B cell (primary cell): ENCODE data around the gene MARCHF3. TPM values are rescaled to one million over a fixed set of nuclear protein-coding genes. Genes with fewer than 3 reads are reported as not detected.

Experiments used
- ATAC-seq: fragments of 200-7000 bp; cut with Tn5 transposase; one replicate; pipeline ENCODE4 v1.10.0; 2021; ENCODE audit warnings: low read depth, mild to moderate bottlenecking, moderate number of reproducible peaks, moderate library complexity
- CTCF ChIA-PET: fragments of 350-600 bp; sonication (Branson Sonifier 250); formaldehyde crosslinking; loops from one replicate; lab custom pipeline; 2021; ENCODE audit warnings: antibody characterized with exemption, inconsistent platforms; lab: Charles Lee
- POLR2A ChIA-PET: fragments of 350-600 bp; sonication (Branson Sonifier 250); formaldehyde crosslinking; loops from one replicate; lab custom pipeline; 2021; ENCODE audit warnings: antibody characterized with exemption; lab: Charles Lee
- DNase-seq: peaks from one replicate; pipeline ENCODE4 v3.0.0; 2013
- H2AFZ ChIP-seq: 2 replicates; pipeline ENCODE4 v1.6.1; 2012; ENCODE audit warnings: mild to moderate bottlenecking, low read depth, low read length; ENCODE audit not compliant: insufficient read depth, poor library complexity, severe bottlenecking
- H3K27ac ChIP-seq, 2 donors: 1 replicate in 1 of 2; 2 replicates in 1 of 2; pipeline ENCODE4 v1.5.1; 2012 to 2013; ENCODE audit warnings: low read length in 2 of 2, mild to moderate bottlenecking in 2 of 2, moderate library complexity in 1 of 2
- H3K27me3 ChIP-seq, 4 experiments: fragments of 200-600 bp in 1 of 4; sonication (generic) in 1 of 4; replicated peaks in 1 of 4; 1 replicate in 2 of 4; 2 replicates in 2 of 4; pipeline versions ENCODE4 v1.6.1 to v1.7.0; 2013 to 2016; ENCODE audit warnings: low read length in 3 of 4, mild to moderate bottlenecking in 2 of 4, mixed read lengths in 1 of 4, moderate library complexity in 1 of 4; ENCODE audit not compliant: insufficient read depth in 4 of 4, control insufficient read depth in 3 of 4; ENCODE audit errors: control extremely low read depth in 1 of 4
- H3K36me3 ChIP-seq, 2 experiments: replicated peaks in 1 of 2; 1 replicate in 1 of 2; 2 replicates in 1 of 2; pipeline versions ENCODE4 v1.6.1 to v1.7.1; 2013; ENCODE audit warnings: low read length in 1 of 2; ENCODE audit not compliant: insufficient read depth in 2 of 2, control insufficient read depth in 1 of 2; ENCODE audit errors: control extremely low read depth in 1 of 2, extremely low read depth in 1 of 2
- H3K4me1 ChIP-seq, 2 donors: fragments of 200-600 bp in 1 of 2; sonication (generic) in 1 of 2; 1 replicate in 1 of 2; 2 replicates in 1 of 2; pipeline versions ENCODE4 v1.5.1 to v1.6.1; 2013 to 2017; ENCODE audit warnings: low read length in 2 of 2; ENCODE audit not compliant: control insufficient read depth in 2 of 2, insufficient read depth in 2 of 2
- H3K4me2 ChIP-seq: replicated peaks from 2 replicates; pipeline ENCODE3; 2012; ENCODE audit warnings: mild to moderate bottlenecking, low read depth, low read length; ENCODE audit not compliant: poor library complexity, severe bottlenecking
- H3K4me3 ChIP-seq, 5 experiments: fragments of 200-600 bp in 1 of 5; sonication (generic) in 1 of 5; 1 replicate in 3 of 5; 2 replicates in 2 of 5; pipeline versions ENCODE4 v1.5.1 to v1.7.0; 2011 to 2016; ENCODE audit warnings: low read length in 4 of 5, mild to moderate bottlenecking in 4 of 5, low read depth in 2 of 5, control low read depth in 1 of 5, moderate library complexity in 1 of 5; ENCODE audit not compliant: insufficient read depth in 1 of 5; ENCODE audit errors: control extremely low read depth in 1 of 5, extremely low read depth in 1 of 5
- H3K79me2 ChIP-seq: fragments of 200-600 bp; sonication (generic); one replicate; pipeline ENCODE4 v1.6.0; 2016; ENCODE audit warnings: low read length; ENCODE audit not compliant: control insufficient read depth, insufficient read depth
- H3K9ac ChIP-seq: fragments of 200-600 bp; sonication (generic); 2 replicates; pipeline ENCODE4 v1.6.1; 2017; ENCODE audit warnings: mild to moderate bottlenecking, low read length, moderate library complexity
- H3K9me3 ChIP-seq, 3 donors: one replicate each; pipeline versions ENCODE4 v1.6.1 to v1.7.1; 2013; ENCODE audit warnings: low read length in 2 of 3; ENCODE audit not compliant: control insufficient read depth in 2 of 3, insufficient read depth in 1 of 3; ENCODE audit errors: control extremely low read depth in 1 of 3
- H4K20me1 ChIP-seq: 2 replicates; pipeline ENCODE4 v1.6.0; 2012; ENCODE audit warnings: mild to moderate bottlenecking, low read length; ENCODE audit not compliant: insufficient read depth, control insufficient read depth, poor library complexity, severe bottlenecking
- H3K27ac Mint-ChIP-seq: one replicate; pipeline ENCODE4 v1.8.0; 2021; ENCODE audit warnings: mixed read lengths
- H3K27me3 Mint-ChIP-seq: one replicate; pipeline ENCODE4 v1.8.0; 2021; ENCODE audit warnings: mixed read lengths
- H3K4me1 Mint-ChIP-seq: one replicate; pipeline ENCODE4 v1.8.0; 2021; ENCODE audit warnings: mixed read lengths
- H3K4me3 Mint-ChIP-seq: one replicate; pipeline ENCODE4 v1.8.0; 2021; ENCODE audit warnings: mixed read lengths
- H3K9me3 Mint-ChIP-seq: one replicate; pipeline ENCODE4 v1.8.0; 2022; ENCODE audit warnings: mixed read lengths; ENCODE audit not compliant: insufficient read depth
- CTCF ChIP-seq: fragments of 200-600 bp; IDR thresholded peaks from one replicate; pipeline ENCODE4 v1.8.0; 2022; ENCODE audit warnings: antibody characterized with exemption, mild to moderate bottlenecking
- EZH2 ChIP-seq: IDR thresholded peaks from 2 replicates; pipeline ENCODE4 v1.6.1; 2012; ENCODE audit warnings: borderline replicate concordance, low read depth, mild to moderate bottlenecking, moderate library complexity, low read length; ENCODE audit not compliant: insufficient read depth, poor library complexity, severe bottlenecking
- WGBS: methylation state at CpG from one replicate; pipeline ENCODE4 v1.1.5; 2013; ENCODE audit warnings: missing lambda C conversion rate; ENCODE audit not compliant: insufficient coverage; 5-methylcytosine and 5-hydroxymethylcytosine counted together
- intact Hi-C: fragments of 100-400 bp; cut with micrococcal nuclease; formaldehyde crosslinking; loops from one replicate; pipeline ENCODE4 v1.10.0; 2022
- polyA plus RNA-seq: library from polyadenylated mRNA; depleted of rRNA; stranded (reverse); fragments of >200 nt; gene quantifications from 2 replicates; pipeline ENCODE4 v1.2.3, GENCODE V29; 2012
- total RNA-seq, 2 donors: library from RNA; stranded (reverse); fragments of 120-200 nt in 1 of 2; gene quantifications; 1 replicate in 1 of 2; 2 replicates in 1 of 2; pipeline versions ENCODE4 v1.2.3 to v1.2.4, GENCODE V29; 2013 to 2022

MARCHF3 gene
- total and polyA plus RNA-seq, 2 donors (not counting 1 experiment from before 2014, with no cell fraction given): 31.6 to 35.0 TPM

GRCh38 chr5:126858441-126858840, 171.9 kb downstream of the MARCHF3 start:
- no peak overlapping the region for H3K4me2 ChIP-seq
- POLR2A ChIA-PET: no interaction called here
- H3K36me3 ChIP-seq: no peaks in the 10 kb centered on the region
- no peak overlapping the region for H3K27ac ChIP-seq
- peaks cover 0 to 1% of the 10 kb centered on the region in 2 donors for H3K4me1 ChIP-seq
- H3K4me3 Mint-ChIP-seq: no peak overlapping the region
- DNase-seq (no peak), ATAC-seq (no peak)
- no peak for TF ChIP-seq EZH2
- no peak for TF ChIP-seq CTCF
- CTCF ChIA-PET: no interaction called here
- H4K20me1 ChIP-seq: no peaks in the 10 kb centered on the region
- no peaks in the 10 kb centered on the region for H3K79me2 ChIP-seq
- H3K9ac ChIP-seq: no peak overlapping the region
- H3K4me1 Mint-ChIP-seq: peaks cover 6% of the 10 kb centered on the region
- H3K9me3 Mint-ChIP-seq: no peaks in the 10 kb centered on the region
- 100% methylated on average over 7 of the region's 11 CpGs for WGBS
- H3K27ac Mint-ChIP-seq: no peak overlapping the region
- no peak overlapping the region for H3K4me3 ChIP-seq
- H3K27me3 Mint-ChIP-seq: no peaks in the 10 kb centered on the region
- no peak overlapping the region for H2AFZ ChIP-seq
- H3K27me3 ChIP-seq: no peaks in the 10 kb centered on the region
- peaks cover 0 to 16% (median 0%) of the 10 kb centered on the region in 3 donors for H3K9me3 ChIP-seq
- intact Hi-C loops: no loop called here

DNA sequence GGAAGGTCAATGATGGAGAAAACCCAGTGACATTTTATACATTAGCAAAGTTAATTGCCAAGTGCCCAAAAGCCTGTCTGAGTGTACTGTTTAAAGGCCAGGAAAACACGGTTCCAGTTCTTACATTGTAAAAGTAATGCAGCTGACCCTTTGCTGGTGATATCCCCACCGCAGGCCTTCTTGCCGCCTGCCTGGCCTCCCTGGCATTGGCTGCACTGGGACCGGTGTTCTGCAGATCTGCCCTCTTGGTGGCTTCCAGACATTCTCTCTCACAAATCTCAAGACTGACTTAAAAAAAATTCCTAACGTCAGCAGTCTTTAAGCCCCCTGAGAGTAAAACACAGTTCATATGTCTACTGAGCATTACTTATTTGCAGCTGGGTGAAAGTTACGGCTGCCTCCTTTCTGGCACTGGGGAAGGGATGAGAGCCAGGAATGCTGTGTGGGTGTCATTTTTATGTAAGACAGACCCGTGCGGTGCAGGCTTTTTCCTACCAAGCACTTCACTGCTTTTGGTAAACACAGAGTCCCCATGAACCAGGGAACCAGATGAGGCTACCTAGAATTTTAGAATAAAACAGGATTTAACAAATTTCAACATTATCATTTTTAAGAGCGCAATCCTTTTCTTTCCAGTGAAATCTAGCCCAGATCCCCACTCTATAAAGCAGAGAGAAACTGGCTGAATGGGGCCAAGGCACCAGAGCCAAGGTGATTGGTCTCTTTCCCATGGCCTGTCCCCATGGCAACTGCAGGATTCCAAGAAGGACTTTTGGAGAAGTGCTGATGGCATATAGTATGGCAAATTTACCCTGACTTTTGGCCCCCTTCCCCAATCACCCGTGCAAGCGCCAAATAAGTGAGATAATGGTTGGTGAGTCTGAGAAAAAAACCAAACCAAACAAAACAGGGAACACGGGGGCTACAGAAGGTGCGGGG, 172.6 kb downstream of the MARCHF3 start:
- Histone ChIP-seq H3K4me1 (peaks cover 7 to 8% of the 10 kb centered on the region in 2 donors), H4K20me1 (no peaks in the 10 kb centered on the region), H3K79me2 (no peaks in the 10 kb centered on the region), H3K9ac (no peak overlapping the region), H3K4me3 (no peak overlapping the region), H3K9me3 (peaks cover 0 to 18% (median 0%) of the 10 kb centered on the region in 3 donors), H3K27ac (no peak overlapping the region), H3K27me3 (no peaks in the 10 kb centered on the region), H2AFZ (no peak overlapping the region), H3K4me2 (no peak overlapping the region), H3K36me3 (no peaks in the 10 kb centered on the region)
- Mint-ChIP-seq H3K27me3 (no peaks in the 10 kb centered on the region), H3K4me1 (peaks cover 13% of the 10 kb centered on the region), H3K27ac (no peak overlapping the region), H3K9me3 (no peaks in the 10 kb centered on the region), H3K4me3 (no peak overlapping the region)
- ChIA-PET CTCF (no interaction called here), POLR2A (no interaction called here)
- ATAC-seq (no peak), DNase-seq (no peak)
- intact Hi-C loops: no loop called here
- 99% methylated on average over 8 of the region's 13 CpGs for WGBS
- TF ChIP-seq CTCF: no peak
- no peak for TF ChIP-seq EZH2
